ENCODE data around the gene PZP. TPM values are rescaled to one million over a fixed set of nuclear protein-coding genes. Genes with fewer than 3 reads are reported as not detected.
"Not testable (repeated sequence)": the region's sequence is repeated elsewhere in the genome, so short reads cannot be mapped to it uniquely, and the experiment has no call there.

The PZP gene
- not detected in 2 replicates for total RNA-seq (ENCODE audit: low replicate concordance)

DNA sequence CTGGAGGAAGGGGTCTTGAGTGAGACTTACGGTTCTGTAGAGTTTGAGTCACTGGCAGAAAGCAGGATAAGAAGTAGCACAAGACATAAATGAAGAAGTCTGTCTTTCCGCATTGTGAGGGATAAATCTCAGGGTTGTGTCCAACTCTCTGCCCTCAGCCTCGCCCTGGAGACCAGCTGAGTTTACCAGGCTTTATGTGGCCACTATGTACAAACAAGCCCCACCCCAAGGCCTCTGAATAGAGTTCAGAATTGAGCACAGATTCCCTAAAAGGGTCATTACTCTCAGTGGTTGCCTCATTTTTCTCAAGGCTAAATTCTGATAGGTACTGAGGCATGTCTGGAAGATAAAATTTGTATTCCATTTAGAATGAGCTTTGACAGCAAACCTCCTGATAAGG is at the start of gene PZP:
TSS of gene PZP (minus strand) at position 167 of the 400 bp plus-strand sequence. CDS start at position 113, 54 bp downstream.
- no peak for DNase-seq (ENCODE audit: low read depth)
- TF ChIP-seq, protein P1, sequence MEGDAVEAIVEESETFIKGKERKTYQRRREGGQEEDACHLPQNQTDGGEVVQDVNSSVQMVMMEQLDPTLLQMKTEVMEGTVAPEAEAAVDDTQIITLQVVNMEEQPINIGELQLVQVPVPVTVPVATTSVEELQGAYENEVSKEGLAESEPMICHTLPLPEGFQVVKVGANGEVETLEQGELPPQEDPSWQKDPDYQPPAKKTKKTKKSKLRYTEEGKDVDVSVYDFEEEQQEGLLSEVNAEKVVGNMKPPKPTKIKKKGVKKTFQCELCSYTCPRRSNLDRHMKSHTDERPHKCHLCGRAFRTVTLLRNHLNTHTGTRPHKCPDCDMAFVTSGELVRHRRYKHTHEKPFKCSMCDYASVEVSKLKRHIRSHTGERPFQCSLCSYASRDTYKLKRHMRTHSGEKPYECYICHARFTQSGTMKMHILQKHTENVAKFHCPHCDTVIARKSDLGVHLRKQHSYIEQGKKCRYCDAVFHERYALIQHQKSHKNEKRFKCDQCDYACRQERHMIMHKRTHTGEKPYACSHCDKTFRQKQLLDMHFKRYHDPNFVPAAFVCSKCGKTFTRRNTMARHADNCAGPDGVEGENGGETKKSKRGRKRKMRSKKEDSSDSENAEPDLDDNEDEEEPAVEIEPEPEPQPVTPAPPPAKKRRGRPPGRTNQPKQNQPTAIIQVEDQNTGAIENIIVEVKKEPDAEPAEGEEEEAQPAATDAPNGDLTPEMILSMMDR (IDR thresholded peaks at IDR 0.05; ENCODE audit: insufficient read depth, low read length) = no peak
- H3K4me3 ChIP-seq (ENCODE audit: low read depth, low read length) = no peak within 1 kb of the TSS

DNA sequence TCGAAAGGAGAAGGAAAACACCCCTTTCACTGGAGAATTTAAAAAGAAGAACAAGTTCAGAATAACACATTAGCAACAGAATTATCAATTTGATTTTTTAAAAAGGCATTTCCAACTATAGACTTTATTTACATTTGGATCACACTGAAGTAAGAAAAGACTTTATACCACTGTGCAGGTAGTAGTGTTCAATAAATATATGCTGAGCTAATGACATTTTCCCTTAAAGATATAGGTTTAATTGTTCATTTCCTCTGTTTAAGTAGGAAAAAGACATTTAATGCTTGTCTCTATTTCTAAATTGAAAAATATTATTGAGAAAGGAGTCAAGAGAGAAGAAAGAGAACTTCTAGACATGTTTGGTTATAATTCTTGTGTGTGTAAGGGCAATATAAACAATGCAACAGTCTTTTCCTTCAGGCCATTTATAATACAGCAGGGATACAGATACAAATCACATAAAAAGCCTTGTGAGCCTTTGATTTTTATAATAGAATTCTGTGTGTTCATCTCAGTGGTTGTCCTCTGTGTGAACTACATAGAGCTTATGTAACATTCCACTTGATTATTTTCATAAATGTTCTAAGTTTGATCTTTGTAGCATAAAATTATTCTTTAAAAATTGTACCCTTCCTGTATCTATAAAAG is 48.7 kb upstream of the PZP start:
- no peak overlapping the region for H3K4me3 ChIP-seq (ENCODE audit: low read depth, low read length)
- no peak for DNase-seq (ENCODE audit: low read depth)

DNA sequence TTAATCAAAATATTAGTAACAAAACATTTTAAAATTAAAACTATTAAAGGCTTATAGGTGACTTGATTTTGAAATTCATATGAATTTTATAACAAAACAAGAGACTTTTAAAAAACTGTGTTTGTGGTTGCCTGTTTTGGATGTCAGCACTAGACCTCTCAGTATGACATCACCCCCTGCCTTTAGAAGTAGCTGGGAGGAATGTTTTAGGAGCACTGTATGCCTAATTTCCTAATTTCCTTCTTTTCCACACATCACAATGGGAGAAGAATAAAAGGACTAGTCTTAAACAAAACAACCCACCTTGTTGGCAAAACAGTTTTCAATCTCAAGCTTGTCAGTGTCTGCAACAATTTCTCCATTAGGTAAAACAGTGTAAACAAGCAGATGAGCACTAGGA is 48.1 kb upstream of the PZP start:
- no peak for DNase-seq (ENCODE audit: low read depth)
- TF ChIP-seq, protein P1 (IDR thresholded peaks at IDR 0.05; ENCODE audit: insufficient read depth, low read length) = no peak
- H3K4me3 ChIP-seq (ENCODE audit: low read depth, low read length) = no peak overlapping the region

More for the DNA sequence above, 48.7 kb upstream of the PZP start:
- TF ChIP-seq, protein P1 (IDR thresholded peaks at IDR 0.05; ENCODE audit: insufficient read depth, low read length) = no peak

DNA sequence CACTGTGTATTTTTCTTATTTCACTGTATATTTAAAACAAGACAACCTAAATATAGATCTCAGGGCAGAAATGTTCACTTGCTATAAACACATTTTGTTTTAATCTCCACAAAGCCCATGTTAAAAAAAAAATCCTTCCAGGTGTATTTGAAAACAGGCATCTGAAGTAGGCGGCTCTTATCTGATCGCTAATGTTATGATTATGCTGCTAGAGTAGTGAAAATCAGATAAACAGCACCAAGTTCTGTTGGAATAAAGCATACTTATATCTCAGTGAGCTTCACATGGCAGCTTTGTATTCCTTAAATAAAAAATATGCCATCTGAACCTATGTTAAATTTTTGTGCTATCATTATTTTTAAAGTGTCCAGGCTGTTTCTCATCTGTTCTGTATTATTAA is 47.6 kb upstream of the PZP start:
- DNase-seq (ENCODE audit: low read depth) = no peak
- TF ChIP-seq, protein P1 (IDR thresholded peaks at IDR 0.05; ENCODE audit: insufficient read depth, low read length) = no peak
- no peak overlapping the region for H3K4me3 ChIP-seq (ENCODE audit: low read depth, low read length)

DNA sequence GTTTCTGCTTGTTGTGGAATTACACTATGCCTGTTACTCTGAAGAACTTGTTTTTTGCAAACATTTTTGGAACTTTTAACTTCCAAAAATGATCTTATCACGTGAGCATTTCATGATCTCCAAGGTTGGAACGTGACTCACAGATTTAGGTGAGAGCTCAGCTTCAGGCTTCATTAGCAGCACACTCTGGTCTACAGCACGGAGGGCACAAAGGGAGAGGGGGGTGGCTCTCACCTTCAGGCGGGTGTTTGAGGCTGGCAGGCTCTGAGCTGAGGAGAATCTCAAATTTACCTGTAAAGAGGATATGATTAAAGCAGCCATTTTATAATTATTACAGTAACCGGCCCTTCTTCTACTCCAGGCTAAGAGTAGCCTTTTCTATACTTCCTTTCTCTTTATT is 45.3 kb upstream of the PZP start:
- no peak overlapping the region for H3K4me3 ChIP-seq (ENCODE audit: low read depth, low read length)
- no peak for DNase-seq (ENCODE audit: low read depth)
- TF ChIP-seq, protein P1 (IDR thresholded peaks at IDR 0.05; ENCODE audit: insufficient read depth, low read length) = no peak

DNA sequence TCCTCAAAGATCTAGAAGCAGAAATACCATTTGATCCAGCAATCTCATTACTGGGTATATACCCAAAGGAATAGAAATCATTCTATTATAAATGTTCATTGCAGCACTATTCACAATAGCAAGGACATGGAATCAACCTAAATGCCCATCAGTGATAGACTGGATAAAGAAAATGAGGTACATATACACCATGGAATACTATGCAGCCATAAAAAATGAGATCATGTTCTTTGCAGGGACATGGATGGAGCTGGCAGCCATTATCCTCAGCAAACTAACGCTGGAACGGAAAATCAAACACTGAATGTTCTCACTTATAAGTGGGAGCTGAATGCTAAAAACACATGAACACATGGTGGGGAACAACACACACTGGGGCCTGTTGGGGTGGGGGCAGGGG is 44.6 kb upstream of the PZP start:
- DNase-seq (ENCODE audit: low read depth); H3K4me3 ChIP-seq (ENCODE audit: low read depth, low read length): not testable (repeated sequence)

DNA sequence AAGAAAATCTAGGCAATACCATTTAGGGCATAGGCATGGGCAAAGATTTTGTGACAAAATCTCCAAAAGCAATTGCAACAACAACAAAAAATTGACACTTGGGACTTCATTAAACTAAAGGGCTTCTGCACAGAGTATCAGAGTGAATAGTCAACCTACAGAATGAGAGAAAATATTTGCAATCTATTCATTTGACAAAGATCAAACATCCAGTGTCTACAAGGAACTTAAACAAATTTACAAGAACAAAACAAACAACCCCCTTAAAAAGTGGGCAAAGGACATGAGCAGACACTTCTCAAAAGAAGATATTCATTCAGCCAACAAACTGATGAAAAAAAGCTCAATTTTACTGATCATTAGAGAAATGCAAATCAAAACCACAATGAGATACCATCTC is 44.1 kb upstream of the PZP start:
- no peak for DNase-seq (ENCODE audit: low read depth)
- TF ChIP-seq, protein P1 (IDR thresholded peaks at IDR 0.05; ENCODE audit: insufficient read depth, low read length) = no peak
- no peak overlapping the region for H3K4me3 ChIP-seq (ENCODE audit: low read depth, low read length)
